ENCODE results near the gene IGFL4. TPM values are rescaled to one million over a fixed set of nuclear protein-coding genes. Genes with fewer than 3 reads are reported as not detected.

The IGFL4 gene
- total and polyA plus RNA-seq, 2 of the 8 experiments (the other 6 are each of a cell fraction or from before 2014, with no cell fraction given), result 0.05 to 0.11 TPM

- TF ChIP-seq EP300 (IDR thresholded peaks at IDR 0.05; ENCODE audit: borderline replicate concordance in 1 of 2, low read depth in 2 of 2, low read length in 2 of 2), result no peak
- TF ChIP-seq ZNF274 (IDR thresholded peaks at IDR 0.05; ENCODE audit: borderline replicate concordance, extremely low read depth, low read length), result no peak
- peak; percentile 83 for TF ChIP-seq TAF7 (optimal IDR thresholded peaks at IDR 0.05; ENCODE audit: borderline replicate concordance, low read depth, low read length)
- TF ChIP-seq SIRT6 (IDR thresholded peaks at IDR 0.05; ENCODE audit: low read length), result no peak
- TF ChIP-seq POLR2A (IDR thresholded peaks at IDR 0.05; ENCODE audit: control extremely low read depth in 1 of 2, low read depth in 2 of 2, low read length in 2 of 2), result no peak
- no peak for TF ChIP-seq TBP (IDR thresholded peaks at IDR 0.05; ENCODE audit: low read depth, low read length)
- no peak for TF ChIP-seq SP4 (IDR thresholded peaks at IDR 0.05; ENCODE audit: low read length)
- no peak for TF ChIP-seq SIX5 (IDR thresholded peaks at IDR 0.05; ENCODE audit: low read depth, low read length)
- no peak for TF ChIP-seq CBX5 (IDR thresholded peaks at IDR 0.05; ENCODE audit: low read depth, low read length)
- TF ChIP-seq JUN (IDR thresholded peaks at IDR 0.05; ENCODE audit: low read depth, low read length), result no peak
- 0 out of 2 replicates have a peak, but pooled peaks have one; percentile 14 for TF ChIP-seq SRF (IDR thresholded peaks at IDR 0.05; ENCODE audit: low read depth, low read length)
- TF ChIP-seq CEBPB (IDR thresholded peaks at IDR 0.05; ENCODE audit: low read depth, low read length), result no peak
- no peak for TF ChIP-seq BCL11A (IDR thresholded peaks at IDR 0.05; ENCODE audit: low read depth in 2 of 2, low read length in 2 of 2)
- no peak for TF ChIP-seq BRCA1 (IDR thresholded peaks at IDR 0.05; ENCODE audit: low read depth, low read length)
- no peak for TF ChIP-seq SAP30 (IDR thresholded peaks at IDR 0.05; ENCODE audit: insufficient read depth, insufficient replicate concordance, low read length)
- TF ChIP-seq MAFK (IDR thresholded peaks at IDR 0.05; ENCODE audit: low read depth, low read length), result no peak
- TF ChIP-seq ATF2 (IDR thresholded peaks at IDR 0.05; ENCODE audit: low read length), result no peak
- no peak for TF ChIP-seq PHF8 (conservative IDR thresholded peaks at IDR 0.05; ENCODE audit: low read depth, low read length)
- TF ChIP-seq KDM5A (IDR thresholded peaks at IDR 0.05; ENCODE audit: low read length), result no peak
- TF ChIP-seq POU5F1 (IDR thresholded peaks at IDR 0.05; ENCODE audit: low read depth, low read length), result no peak
- no peak for TF ChIP-seq NRF1 (IDR thresholded peaks at IDR 0.05; ENCODE audit: low read depth, low read length)
- TF ChIP-seq GTF2F1 (IDR thresholded peaks at IDR 0.05; ENCODE audit: borderline replicate concordance, low read depth, low read length), result no peak
- TF ChIP-seq RXRA (IDR thresholded peaks at IDR 0.05; ENCODE audit: insufficient read depth, low read depth, low read length), result no peak
- no peak for TF ChIP-seq CHD2 (IDR thresholded peaks at IDR 0.05; ENCODE audit: low read length)
Observed at GRCh38 chr19:46076951-46077814, 36.4 kb upstream of the IGFL4 start (continued).
